Right cardiac atrium (tissue), 5 donors: ENCODE measurements around the gene TSC2. TPM values are rescaled to one million over a fixed set of nuclear protein-coding genes. Genes with fewer than 3 reads are reported as not detected.
"Not testable (repeated sequence)": the region's sequence is repeated elsewhere in the genome, so short reads cannot be mapped to it uniquely, and the experiment has no call there.

Experiments
- ATAC-seq, 2 donors: fragments of 200-7000 bp; cut with Tn5 transposase; one replicate each; pipeline versions ENCODE4 v1.8.0 to v1.9.1; 2020; ENCODE audit warnings: moderate library complexity in 2 of 2, mild to moderate bottlenecking in 1 of 2
- DNase-seq, 3 donors: peaks; one replicate each; pipeline ENCODE4 v3.0.0-alpha.2; 2020
- H3K27ac ChIP-seq: one replicate; pipeline ENCODE4 v1.5.1; 2013; ENCODE audit warnings: mild to moderate bottlenecking, low read length, control low read depth, moderate library complexity
- H3K27me3 ChIP-seq: one replicate; pipeline ENCODE4 v1.6.1; 2013; ENCODE audit not compliant: control insufficient read depth, insufficient read depth
- H3K4me1 ChIP-seq: one replicate; pipeline ENCODE4 v1.6.1; 2013; ENCODE audit warnings: low read length; ENCODE audit not compliant: control insufficient read depth, insufficient read depth
- H3K4me3 ChIP-seq: one replicate; pipeline ENCODE4 v1.5.1; 2013; ENCODE audit warnings: low read length, control low read depth
- H3K9me3 ChIP-seq: one replicate; pipeline ENCODE4 v1.6.1; 2013; ENCODE audit warnings: low read length; ENCODE audit not compliant: control insufficient read depth
- WGBS: extraction: QIAGEN DNeasy Blood & Tissue Kit; methylation state at CpG from one replicate; pipeline ENCODE4 v1.1.7; 2013; 5-methylcytosine and 5-hydroxymethylcytosine counted together
- intact Hi-C, 4 donors: fragments of 100-400 bp; cut with DNase I; formaldehyde crosslinking; loops; one replicate each; pipeline versions ENCODE4 v1.11.0 to v1.14.0; 2022 to 2023
- polyA plus RNA-seq: library from polyadenylated mRNA; stranded (reverse); fragments of 200-250 nt; gene quantifications from one replicate; pipeline ENCODE4 v1.2.3, GENCODE V29; 2013
- total RNA-seq, 4 donors: library from RNA; stranded (reverse); fragmentation: NEBNext Ultra II Directional; extraction: Animal tissue kit (Norgen Biotek cat#: 25700); gene quantifications; one replicate each; pipeline ENCODE4 v1.2.1, GENCODE V29; 2021
- donor health status: healthy with polysubstance abuse.
- donor health status: DM: no; HTN: yes; CAD: no.
- donor health status: DM: no; HTN: no; CAD: no.
- donor health status: DM: no; HTN: yes; CAD: no; lungs with severe emphysema.
- donor health status: DM: yes; HTN: yes; CAD: no.

The TSC2 gene
- total and polyA plus RNA-seq, 5 donors = 34.7 to 72.4 (median 68.1) TPM

DNA sequence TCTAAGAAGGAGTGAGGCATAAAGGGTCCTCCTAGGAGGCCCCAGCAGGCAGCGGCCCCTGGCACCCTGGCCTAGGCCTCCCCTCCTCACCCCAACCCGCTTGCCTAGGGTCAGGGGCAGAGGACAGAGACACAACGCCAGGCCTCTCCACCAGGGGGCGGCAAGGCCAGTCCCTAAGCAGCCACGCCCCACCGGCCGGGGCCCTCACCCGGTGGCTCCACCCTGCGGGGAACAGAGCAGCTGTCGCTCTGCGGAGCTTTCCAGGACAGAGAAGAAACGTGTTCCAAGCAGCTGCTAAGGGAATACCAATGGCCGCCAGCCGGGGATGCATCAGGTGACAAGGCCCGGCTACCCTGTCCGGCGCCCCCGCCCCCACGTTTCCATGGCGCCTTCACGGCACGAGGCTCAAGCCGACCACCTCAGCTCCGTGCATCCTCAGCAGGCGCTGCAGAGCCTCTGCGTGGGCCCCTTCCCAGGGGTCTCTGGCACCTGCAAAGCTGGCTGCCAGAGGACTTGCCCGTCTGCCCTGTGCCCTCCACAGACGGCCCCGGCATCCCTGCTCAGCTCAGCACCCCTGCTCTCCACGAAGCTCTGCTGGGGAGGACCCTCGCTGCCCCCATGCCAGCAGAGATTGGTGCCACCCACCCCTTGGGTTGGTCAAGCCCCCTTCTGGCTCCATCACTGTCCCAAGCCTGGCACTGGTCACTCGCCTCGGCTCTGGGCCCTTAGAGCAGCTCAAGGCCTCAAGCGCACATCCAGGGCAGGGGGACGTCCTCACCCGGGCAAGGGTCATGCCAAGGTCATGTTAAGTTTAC is 43.8 kb upstream of the TSC2 start:
- peak; percentile 92 to 97 (median 96) for DNase-seq
- peaks cover 12% of the 10 kb centered on the region for H3K4me1 ChIP-seq
- peak; percentile 80 to 82 for ATAC-seq
- no peak overlapping the region for H3K4me3 ChIP-seq
- H3K27me3 ChIP-seq = no peaks in the 10 kb centered on the region
- H3K27ac ChIP-seq = no peak overlapping the region
- no peaks in the 10 kb centered on the region for H3K9me3 ChIP-seq
- intact Hi-C loops = loop anchor here in 1 of 4 donors (5.0 kb wide), 1 partner anchor 148 kb away; no protein-coding TSS in a partner anchor
- WGBS = 27% methylated on average over 36 of the region's 36 CpGs

DNA sequence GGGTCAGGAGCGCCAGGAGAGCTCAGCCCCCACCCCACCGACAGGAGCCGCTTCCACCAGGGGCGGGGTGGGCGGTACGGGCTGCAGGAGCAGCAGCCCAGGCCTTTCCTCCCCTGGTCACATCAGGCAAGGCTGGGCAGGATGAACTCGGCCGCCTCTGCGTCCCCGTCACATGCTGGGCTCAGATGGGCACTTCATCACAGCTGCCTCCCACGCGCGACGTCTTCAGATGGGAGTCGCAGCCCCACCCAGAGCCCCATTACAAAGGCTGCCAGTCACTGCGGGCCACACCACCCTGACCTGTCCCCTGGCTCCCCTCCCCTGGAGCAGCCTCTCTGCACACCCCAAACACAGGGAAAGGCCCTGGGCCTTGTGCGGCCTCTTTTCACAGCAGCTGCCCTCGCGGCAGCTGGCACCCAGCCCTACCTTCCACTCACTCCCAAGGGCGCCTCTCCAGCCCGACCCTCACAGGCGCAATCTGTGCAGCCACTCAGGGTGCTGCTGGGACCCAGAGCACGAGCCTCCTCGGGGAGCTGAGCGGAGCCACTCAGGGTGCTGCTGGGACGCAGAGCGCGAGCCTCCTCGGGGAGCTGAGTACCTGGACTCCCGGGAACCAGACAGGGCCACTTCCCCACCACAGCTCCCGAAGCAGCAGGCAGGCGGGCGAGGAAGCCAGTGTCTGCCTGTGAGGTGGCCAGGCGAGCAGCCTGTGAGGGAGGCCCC is 42.8 kb upstream of the TSC2 start:
- no peak overlapping the region for H3K4me3 ChIP-seq
- H3K27me3 ChIP-seq = no peaks in the 10 kb centered on the region
- H3K27ac ChIP-seq = no peak overlapping the region
- WGBS = 81% methylated on average over 34 of the region's 34 CpGs
- no peak for ATAC-seq
- peaks cover 12% of the 10 kb centered on the region for H3K4me1 ChIP-seq
- intact Hi-C loops = loop anchor here in 1 of 4 donors (5.0 kb wide), 1 partner anchor 147 kb away; no protein-coding TSS in a partner anchor
- H3K9me3 ChIP-seq = no peaks in the 10 kb centered on the region
- peak in 2 of 3 donors; percentile 55 to 62 for DNase-seq

DNA sequence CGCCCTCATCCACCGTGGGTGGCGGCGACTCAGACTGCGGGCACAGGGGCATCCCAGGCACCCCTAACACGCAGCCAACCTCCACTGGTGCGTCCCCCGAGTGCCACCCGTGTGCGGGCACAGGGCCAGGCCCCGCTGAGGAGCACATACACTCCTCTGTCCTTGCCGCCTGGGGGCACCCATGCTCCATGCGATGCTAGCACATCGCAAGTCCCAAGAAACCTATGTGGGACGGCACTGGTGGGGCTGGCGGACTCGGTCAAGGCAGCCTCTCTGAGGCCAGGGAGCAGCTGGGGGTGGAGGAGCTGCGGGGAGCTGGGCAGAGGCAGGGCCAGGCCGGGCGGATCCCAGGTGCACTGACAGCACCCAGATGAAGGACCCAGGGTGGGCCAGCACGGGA is 42.1 kb upstream of the TSC2 start:
- Histone ChIP-seq H3K4me3 (no peak overlapping the region), H3K9me3 (no peaks in the 10 kb centered on the region), H3K27me3 (no peaks in the 10 kb centered on the region), H3K27ac (no peak overlapping the region), H3K4me1 (peaks cover 14% of the 10 kb centered on the region)
- WGBS = 75% methylated on average over 21 of the region's 21 CpGs
- ATAC-seq (no peak), DNase-seq (peak in 2 of 3 donors; percentile 60 to 61)
- intact Hi-C loops = no loop called here

DNA sequence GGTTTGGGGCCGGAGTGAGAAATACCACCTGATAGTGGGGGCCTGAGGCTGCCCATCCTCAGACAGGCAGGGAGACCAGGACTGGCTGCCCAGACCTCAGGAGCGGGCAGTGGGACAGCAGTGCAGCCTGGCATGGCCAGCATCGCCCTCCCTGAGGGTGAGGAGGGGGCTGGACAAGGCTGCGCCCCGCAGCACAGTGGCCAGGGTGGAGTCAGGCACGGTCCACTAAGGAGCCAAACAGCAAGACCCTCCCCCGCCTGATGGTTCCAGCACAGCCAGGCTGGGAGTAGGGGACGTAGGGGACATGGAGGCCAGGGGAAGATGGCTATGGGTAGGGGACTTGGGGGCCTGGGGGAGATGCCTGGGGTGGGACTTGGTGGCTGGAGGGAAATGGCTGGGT is 41.5 kb upstream of the TSC2 start:
- ATAC-seq = no peak
- Histone ChIP-seq H3K4me1 (peaks cover 14% of the 10 kb centered on the region), H3K9me3 (no peaks in the 10 kb centered on the region), H3K27me3 (no peaks in the 10 kb centered on the region), H3K27ac (no peak overlapping the region), H3K4me3 (no peak overlapping the region)
- peak in 1 of 3 donors; percentile 41 for DNase-seq
- intact Hi-C loops = no loop called here
- 89% methylated on average over 8 of the region's 8 CpGs for WGBS

DNA sequence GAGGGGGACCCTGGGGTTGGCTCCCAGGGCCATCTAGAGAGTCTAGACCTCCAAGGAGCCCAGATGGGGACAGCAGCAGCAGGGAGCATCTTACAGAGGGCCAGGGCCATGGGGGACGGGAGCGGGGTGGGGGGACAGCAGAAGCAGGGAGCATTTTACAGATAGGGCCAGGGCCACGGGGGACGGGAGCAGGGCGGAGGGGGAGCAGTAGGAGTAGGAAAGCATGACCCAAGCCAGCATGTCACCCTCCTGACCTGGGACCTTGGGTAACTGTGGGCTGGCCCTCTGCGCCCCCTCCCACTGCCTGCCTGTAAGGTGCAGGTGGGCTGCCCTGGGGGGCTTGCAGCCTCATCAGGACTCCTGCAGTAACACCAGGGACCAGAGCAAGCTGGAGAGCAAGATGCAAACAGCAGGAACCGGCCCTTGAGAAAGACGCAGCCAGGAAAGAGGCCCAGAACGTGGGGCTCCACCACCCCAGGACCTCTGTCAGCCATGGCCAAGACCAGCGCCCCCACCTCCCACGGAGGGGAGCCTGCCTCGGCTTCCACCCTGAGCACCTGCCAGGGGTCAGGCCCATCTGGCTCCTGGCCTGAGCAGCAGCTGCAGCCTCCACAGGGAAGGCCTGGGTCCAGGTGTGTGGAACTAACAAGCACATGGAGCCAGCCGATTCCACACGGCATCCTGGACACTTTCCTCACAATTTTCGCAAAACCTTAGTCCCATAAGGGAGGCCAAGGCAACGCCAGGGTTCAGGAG is 40.5 kb upstream of the TSC2 start:
- Histone ChIP-seq H3K9me3 (no peaks in the 10 kb centered on the region), H3K27ac (no peak overlapping the region), H3K4me1 (peaks cover 14% of the 10 kb centered on the region), H3K4me3 (no peak overlapping the region), H3K27me3 (no peaks in the 10 kb centered on the region)
- DNase-seq = peak in 1 of 3 donors; percentile 53
- ATAC-seq = no peak
- intact Hi-C loops = no loop called here
- 75% methylated on average over 16 of the region's 16 CpGs for WGBS

DNA sequence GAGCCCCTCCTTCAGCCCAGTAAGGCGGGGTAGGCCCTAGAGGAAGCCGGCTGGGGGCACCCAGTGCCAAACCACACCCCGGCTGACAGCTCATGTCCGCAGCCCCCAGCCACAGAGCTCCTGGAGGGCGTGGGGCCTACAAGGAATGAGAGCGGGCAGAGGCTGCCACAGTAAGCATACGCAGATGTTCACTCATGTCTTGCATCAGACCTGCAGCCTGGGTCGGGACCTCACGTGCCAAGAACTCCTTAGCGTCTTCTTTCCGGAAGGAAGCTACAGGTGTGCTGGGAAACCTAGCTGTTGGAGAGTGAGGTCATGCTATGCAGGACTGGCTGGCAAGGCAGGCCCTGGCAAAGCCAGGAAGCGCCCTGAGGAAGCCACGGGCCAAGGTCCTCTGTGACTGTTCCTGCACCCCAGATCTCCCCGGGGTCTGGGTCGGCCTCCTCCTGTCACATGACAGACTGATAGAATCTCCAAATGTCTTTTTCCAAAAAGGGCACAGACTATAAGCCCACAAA is 39.7 kb upstream of the TSC2 start:
- DNase-seq (peak in 1 of 3 donors; percentile 71), ATAC-seq (no peak)
- intact Hi-C loops = no loop called here
- no peaks in the 10 kb centered on the region for H3K9me3 ChIP-seq
- no peak overlapping the region for H3K27ac ChIP-seq
- H3K4me3 ChIP-seq = no peak overlapping the region
- H3K27me3 ChIP-seq = no peaks in the 10 kb centered on the region
- whole genome bisulfite sequencing = 47% methylated on average over 15 of the region's 15 CpGs
- H3K4me1 ChIP-seq = peaks cover 14% of the 10 kb centered on the region

DNA sequence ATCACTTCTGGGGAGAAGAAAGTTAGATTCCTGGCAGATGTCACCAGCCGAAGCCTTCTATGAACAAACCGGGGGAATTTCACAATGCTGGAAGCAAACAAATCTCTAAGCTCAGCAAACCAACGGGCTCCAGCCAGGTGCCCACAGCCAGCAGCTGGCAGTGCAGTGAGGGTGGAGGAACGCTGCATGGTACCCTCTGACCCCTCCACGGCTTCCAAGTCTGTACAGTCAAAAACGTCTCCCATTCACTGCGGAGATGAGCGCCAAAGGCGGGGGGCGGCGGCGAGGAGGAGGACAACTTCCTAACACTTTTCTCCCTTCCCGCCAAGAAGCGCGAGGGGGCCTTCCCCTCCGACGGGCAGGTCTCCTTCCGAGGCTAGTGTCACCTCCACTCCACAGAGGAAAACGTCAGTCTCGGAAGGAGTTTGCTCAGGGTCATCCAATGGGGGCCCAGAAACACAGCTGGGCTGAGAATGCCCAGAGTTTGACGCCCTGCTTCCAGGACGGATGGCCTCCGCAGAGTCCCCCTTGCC is 39.1 kb upstream of the TSC2 start:
- 4% methylated on average over 23 of the region's 23 CpGs for WGBS
- no peaks in the 10 kb centered on the region for H3K9me3 ChIP-seq
- ATAC-seq = no peak
- peak overlapping the region; percentile 95 for H3K4me3 ChIP-seq
- H3K4me1 ChIP-seq = peaks cover 14% of the 10 kb centered on the region
- peak in 1 of 3 donors; percentile 43 for DNase-seq
- intact Hi-C loops = no loop called here
- H3K27ac ChIP-seq = peak overlapping the region; percentile 84
- H3K27me3 ChIP-seq = no peaks in the 10 kb centered on the region

DNA sequence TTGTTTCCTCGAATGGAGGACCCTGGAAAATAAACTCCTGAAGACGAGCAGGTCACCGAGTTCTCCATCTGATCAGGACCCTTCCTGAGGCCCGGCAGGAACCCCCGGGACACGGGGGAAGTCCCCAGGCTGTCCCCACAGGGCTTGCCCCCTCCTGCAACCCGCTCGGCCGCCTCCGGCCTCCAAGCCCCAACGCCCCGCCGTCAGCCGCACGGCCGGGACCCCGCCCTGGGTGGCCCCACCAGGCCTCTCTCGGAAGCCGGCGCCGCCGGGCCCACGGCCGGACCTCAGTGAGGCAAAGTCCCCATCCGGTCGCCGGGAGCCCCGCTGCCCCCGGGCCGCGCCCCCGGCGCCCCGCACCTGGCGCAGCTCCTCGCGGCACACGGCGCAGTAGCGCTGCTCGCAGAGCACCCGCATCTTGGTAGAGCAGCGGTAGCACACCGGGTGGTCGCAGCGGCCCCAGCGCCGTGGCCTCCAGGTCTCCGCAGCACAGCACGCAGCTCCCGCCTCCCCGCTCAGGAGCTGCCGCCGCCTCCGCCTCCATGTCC is 38.5 kb upstream of the TSC2 start:
- Histone ChIP-seq H3K27ac (peak overlapping the region; percentile 84), H3K4me1 (peaks cover 14% of the 10 kb centered on the region), H3K4me3 (peak overlapping the region; percentile 95), H3K9me3 (no peaks in the 10 kb centered on the region), H3K27me3 (no peaks in the 10 kb centered on the region)
- peak in 1 of 3 donors; percentile 71 for DNase-seq
- peak; percentile 10 to 15 for ATAC-seq
- under 1% methylated on average over 55 of the region's 55 CpGs for WGBS
- intact Hi-C loops = no loop called here

DNA sequence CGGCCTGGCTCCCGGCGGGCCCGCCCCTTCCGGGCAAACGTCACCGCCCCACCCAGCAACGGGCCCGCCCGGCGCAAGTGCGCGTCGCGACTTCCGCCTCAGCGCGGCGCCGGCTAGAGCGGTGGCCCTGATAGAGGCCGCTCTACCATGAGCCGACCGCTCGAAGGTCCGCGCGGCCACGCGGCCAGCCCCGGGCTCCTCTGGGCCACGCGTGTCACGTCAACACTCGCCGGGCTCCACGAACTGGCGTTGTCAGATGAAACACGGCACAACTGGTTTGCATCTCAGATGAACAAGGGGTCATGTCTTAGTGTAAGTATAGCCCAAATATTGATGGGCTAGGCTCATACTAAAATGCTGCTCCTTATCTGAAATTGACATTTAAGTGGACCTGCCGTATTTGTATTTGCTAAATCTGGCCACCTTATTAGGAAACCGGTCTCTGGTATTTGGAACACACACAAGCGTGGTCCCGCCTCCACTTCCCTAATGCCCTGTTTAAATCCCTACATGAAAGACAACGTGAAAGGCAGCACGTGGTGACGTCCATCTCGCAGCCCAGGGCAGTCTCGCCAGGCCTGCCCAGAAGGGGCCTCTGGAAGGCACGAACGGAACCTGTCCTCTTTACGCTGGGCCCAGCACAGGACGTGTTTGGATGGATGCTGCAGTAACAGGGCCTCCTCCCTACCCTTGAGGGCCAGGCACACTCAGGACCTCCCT is 37.8 kb upstream of the TSC2 start, which contains the start of gene ZNF598:
Gene ZNF598, minus strand, starts transcription at position 31 of the 720 bp plus-strand sequence.
- peak within 1 kb of the TSS; percentile 84 for H3K27ac ChIP-seq
- ATAC-seq (peak; percentile 93 to 96), DNase-seq (peak; percentile 87 to 95 (median 94))
- H3K4me3 ChIP-seq = peak within 1 kb of the TSS; percentile 95
- intact Hi-C loops = no loop called here
- WGBS = 1% methylated on average over 52 of the region's 52 CpGs
- no peaks in the 10 kb centered on the region for H3K9me3 ChIP-seq
- H3K27me3 ChIP-seq = no peaks in the 10 kb centered on the region
- H3K4me1 ChIP-seq = peaks cover 14% of the 10 kb centered on the region

DNA sequence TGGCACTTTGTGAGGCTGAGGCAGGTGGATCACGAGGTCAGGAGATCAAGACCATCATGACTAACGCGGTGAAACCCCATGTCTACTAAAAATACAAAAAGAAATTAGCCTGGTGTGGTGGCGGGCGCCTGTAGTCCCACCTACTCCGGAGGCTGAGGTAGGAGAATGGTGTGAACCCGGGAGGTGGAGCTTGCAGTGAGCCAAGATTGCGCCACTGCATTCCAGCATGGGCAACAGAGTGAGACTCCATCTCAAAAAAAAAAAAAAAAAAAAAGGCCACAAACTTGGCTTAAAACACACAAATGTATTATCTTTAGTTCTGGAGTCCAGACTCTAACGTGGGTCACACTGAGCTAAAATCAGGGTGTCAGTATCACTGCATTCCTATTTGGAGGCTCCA is 36.1 kb upstream of the TSC2 start:
- H3K27ac ChIP-seq, DNase-seq, H3K4me3 ChIP-seq, H3K27me3 ChIP-seq, intact Hi-C loops, ATAC-seq, H3K9me3 ChIP-seq: not testable (repeated sequence)
- H3K4me1 ChIP-seq = peaks cover 14% of the 10 kb centered on the region
- WGBS = 91% methylated on average over 9 of the region's 9 CpGs
